Dedifferentiated amniotic fluid mesenchymal stem cell (primary cell): ENCODE data around the gene BAIAP2.
"Not testable (repeated sequence)": the region's sequence is repeated elsewhere in the genome, so short reads cannot be mapped to it uniquely, and the experiment has no call there.

Experiments used
- DNase-seq: peaks from one replicate; pipeline ENCODE4 v3.0.0-alpha.2; 2016; ENCODE audit errors: extremely low spot score

BAIAP2 gene

GRCh38 chr17:81069135-81069645 lies 34.2 kb downstream of the BAIAP2 start:
- DNase-seq = no peak

GRCh38 chr17:81070541-81071246 lies 35.7 kb downstream of the BAIAP2 start:
- no peak for DNase-seq

- no peak for DNase-seq
Observed at GRCh38 chr17:81071761-81072741, 37.1 kb downstream of the BAIAP2 start.

- DNase-seq = no peak
Observed at GRCh38 chr17:81073967-81074839, 39.3 kb downstream of the BAIAP2 start.

- DNase-seq = no peak
Observed at GRCh38 chr17:81074875-81075274, 39.9 kb downstream of the BAIAP2 start.

GRCh38 chr17:81075307-81075706 lies 40.4 kb downstream of the BAIAP2 start:
- no peak for DNase-seq

- no peak for DNase-seq
Observed at GRCh38 chr17:81076141-81076679, 41.3 kb downstream of the BAIAP2 start.

GRCh38 chr17:81078026-81078913 lies 43.3 kb downstream of the BAIAP2 start:
- not testable (repeated sequence) for DNase-seq

- DNase-seq = no peak
Observed at GRCh38 chr17:81080019-81080418, 45.1 kb downstream of the BAIAP2 start.

GRCh38 chr17:81081222-81082176 lies 46.5 kb downstream of the BAIAP2 start:
- no peak for DNase-seq

GRCh38 chr17:81082177-81083073 lies 47.5 kb downstream of the BAIAP2 start:
- DNase-seq = no peak

GRCh38 chr17:81083125-81083765 lies 48.3 kb downstream of the BAIAP2 start:
- no peak for DNase-seq

GRCh38 chr17:81084680-81085419 lies 49.9 kb downstream of the BAIAP2 start:
- no peak for DNase-seq

- DNase-seq = no peak
Observed at GRCh38 chr17:81085420-81085911, 50.5 kb downstream of the BAIAP2 start.

GRCh38 chr17:81086789-81087551 lies 52.0 kb downstream of the BAIAP2 start:
- no peak for DNase-seq
